ENCODE results near the gene FAM236C. TPM values are rescaled to one million over a fixed set of nuclear protein-coding genes. Genes with fewer than 3 reads are reported as not detected.
A peak's percentile ranks its signal among the peaks of the same experiment; 100 is the strongest.
"Not testable (repeated sequence)": the region's sequence is repeated elsewhere in the genome, so short reads cannot be mapped to it uniquely, and the experiment has no call there.

The FAM236C gene
- total RNA-seq: not detected

- H3K4me3 Mint-ChIP-seq; POLR2A ChIA-PET; H3K4me1 Mint-ChIP-seq (ENCODE audit: low read depth); ATAC-seq; CTCF ChIA-PET; H3K9me3 Mint-ChIP-seq (ENCODE audit: insufficient read depth); H3K27ac Mint-ChIP-seq; H3K36me3 Mint-ChIP-seq (ENCODE audit: low read depth); H3K27me3 Mint-ChIP-seq (ENCODE audit: low read depth); DNase-seq: not testable (repeated sequence)
These were observed at the start of gene FAM236C for GRCh38 chrX:72912315-72912714. FAM236C (plus strand) TSS chrX:72912615; CDS start chrX:72912715, 100 bp downstream.

GRCh38 chrX:72882898-72883297 lies 29.5 kb upstream of the FAM236C start:
- H3K27ac Mint-ChIP-seq; H3K4me3 Mint-ChIP-seq; H3K27me3 Mint-ChIP-seq (ENCODE audit: low read depth); H3K36me3 Mint-ChIP-seq (ENCODE audit: low read depth); DNase-seq; H3K9me3 Mint-ChIP-seq (ENCODE audit: insufficient read depth); H3K4me1 Mint-ChIP-seq (ENCODE audit: low read depth); POLR2A ChIA-PET; CTCF ChIA-PET; ATAC-seq: not testable (repeated sequence)

GRCh38 chrX:72889740-72890139 lies 22.7 kb upstream of the FAM236C start:
- H3K4me1 Mint-ChIP-seq (ENCODE audit: low read depth); ATAC-seq; H3K4me3 Mint-ChIP-seq; CTCF ChIA-PET; H3K27ac Mint-ChIP-seq; POLR2A ChIA-PET; DNase-seq; H3K36me3 Mint-ChIP-seq (ENCODE audit: low read depth); H3K27me3 Mint-ChIP-seq (ENCODE audit: low read depth); H3K9me3 Mint-ChIP-seq (ENCODE audit: insufficient read depth): not testable (repeated sequence)

GRCh38 chrX:72916096-72916495 lies 3.7 kb downstream of the FAM236C start:
- ATAC-seq; H3K9me3 Mint-ChIP-seq (ENCODE audit: insufficient read depth); H3K4me3 Mint-ChIP-seq; H3K4me1 Mint-ChIP-seq (ENCODE audit: low read depth); DNase-seq; H3K27ac Mint-ChIP-seq; H3K27me3 Mint-ChIP-seq (ENCODE audit: low read depth); POLR2A ChIA-PET; CTCF ChIA-PET; H3K36me3 Mint-ChIP-seq (ENCODE audit: low read depth): not testable (repeated sequence)

- H3K36me3 Mint-ChIP-seq (ENCODE audit: low read depth); H3K9me3 Mint-ChIP-seq (ENCODE audit: insufficient read depth); H3K27ac Mint-ChIP-seq; H3K27me3 Mint-ChIP-seq (ENCODE audit: low read depth); H3K4me3 Mint-ChIP-seq; ATAC-seq; H3K4me1 Mint-ChIP-seq (ENCODE audit: low read depth); DNase-seq; POLR2A ChIA-PET; CTCF ChIA-PET: not testable (repeated sequence)
These were observed 19.9 kb downstream of the FAM236C start for GRCh38 chrX:72932283-72932682.

GRCh38 chrX:72936455-72936854 lies 24.0 kb downstream of the FAM236C start:
- POLR2A ChIA-PET; H3K9me3 Mint-ChIP-seq (ENCODE audit: insufficient read depth); H3K36me3 Mint-ChIP-seq (ENCODE audit: low read depth); H3K27ac Mint-ChIP-seq; H3K4me3 Mint-ChIP-seq; H3K27me3 Mint-ChIP-seq (ENCODE audit: low read depth); ATAC-seq; H3K4me1 Mint-ChIP-seq (ENCODE audit: low read depth); DNase-seq; CTCF ChIA-PET: not testable (repeated sequence)

GRCh38 chrX:72936882-72937455 lies 24.6 kb downstream of the FAM236C start:
- POLR2A ChIA-PET; H3K27me3 Mint-ChIP-seq (ENCODE audit: low read depth); H3K9me3 Mint-ChIP-seq (ENCODE audit: insufficient read depth); H3K27ac Mint-ChIP-seq; CTCF ChIA-PET; ATAC-seq; H3K4me3 Mint-ChIP-seq; H3K36me3 Mint-ChIP-seq (ENCODE audit: low read depth); H3K4me1 Mint-ChIP-seq (ENCODE audit: low read depth); DNase-seq: not testable (repeated sequence)

GRCh38 chrX:72937906-72938305 lies 25.5 kb downstream of the FAM236C start, which contains the start of gene FAM236A:
FAM236A (plus strand) TSS chrX:72938206; CDS start chrX:72938263, 57 bp downstream.
- DNase-seq; H3K4me1 Mint-ChIP-seq (ENCODE audit: low read depth); CTCF ChIA-PET; H3K36me3 Mint-ChIP-seq (ENCODE audit: low read depth); POLR2A ChIA-PET; ATAC-seq; H3K27ac Mint-ChIP-seq; H3K9me3 Mint-ChIP-seq (ENCODE audit: insufficient read depth); H3K4me3 Mint-ChIP-seq; H3K27me3 Mint-ChIP-seq (ENCODE audit: low read depth): not testable (repeated sequence)

GRCh38 chrX:72942272-72942671 lies 29.9 kb downstream of the FAM236C start:
- POLR2A ChIA-PET; H3K9me3 Mint-ChIP-seq (ENCODE audit: insufficient read depth); H3K36me3 Mint-ChIP-seq (ENCODE audit: low read depth); H3K4me3 Mint-ChIP-seq; H3K27me3 Mint-ChIP-seq (ENCODE audit: low read depth); H3K4me1 Mint-ChIP-seq (ENCODE audit: low read depth); ATAC-seq; CTCF ChIA-PET; H3K27ac Mint-ChIP-seq; DNase-seq: not testable (repeated sequence)

- peak; percentile 85 for ATAC-seq
- DNase-seq; H3K4me3 Mint-ChIP-seq; CTCF ChIA-PET; H3K36me3 Mint-ChIP-seq (ENCODE audit: low read depth); POLR2A ChIA-PET; H3K27me3 Mint-ChIP-seq (ENCODE audit: low read depth); H3K9me3 Mint-ChIP-seq (ENCODE audit: insufficient read depth); H3K4me1 Mint-ChIP-seq (ENCODE audit: low read depth); H3K27ac Mint-ChIP-seq: not testable (repeated sequence)
These were observed 30.8 kb downstream of the FAM236C start for GRCh38 chrX:72943035-72943818.

GRCh38 chrX:72943819-72944169 lies 31.4 kb downstream of the FAM236C start, which contains the start of gene DMRTC1:
DMRTC1 (minus strand) TSS chrX:72943837; CDS start chrX:72875694, 68,143 bp downstream.
- H3K4me1 Mint-ChIP-seq (ENCODE audit: low read depth); DNase-seq; H3K27me3 Mint-ChIP-seq (ENCODE audit: low read depth); CTCF ChIA-PET; H3K4me3 Mint-ChIP-seq; H3K9me3 Mint-ChIP-seq (ENCODE audit: insufficient read depth); POLR2A ChIA-PET; H3K27ac Mint-ChIP-seq; H3K36me3 Mint-ChIP-seq (ENCODE audit: low read depth): not testable (repeated sequence)
- ATAC-seq: peak; percentile 81

GRCh38 chrX:72959971-72960370 lies 47.6 kb downstream of the FAM236C start:
- H3K27me3 Mint-ChIP-seq (ENCODE audit: low read depth); POLR2A ChIA-PET; CTCF ChIA-PET; ATAC-seq; H3K36me3 Mint-ChIP-seq (ENCODE audit: low read depth); H3K9me3 Mint-ChIP-seq (ENCODE audit: insufficient read depth); H3K27ac Mint-ChIP-seq; H3K4me1 Mint-ChIP-seq (ENCODE audit: low read depth); DNase-seq; H3K4me3 Mint-ChIP-seq: not testable (repeated sequence)
